Peyer's patch (tissue), 4 donors: Measurements from ENCODE around the gene PRDM12.

Experiments
- CTCF ChIP-seq, 6 experiments: fragments of 450-650 bp in 4 of 6; fragments of 200-600 bp in 2 of 6; sonication (generic) in 1 of 6; IDR thresholded peaks; one replicate each; pipeline ENCODE4 v1.5.1; 2017 to 2019; ENCODE audit warnings: antibody characterized with exemption in 6 of 6, mild to moderate bottlenecking in 3 of 6, moderate library complexity in 1 of 6
- POLR2A ChIP-seq, 2 donors: fragments of 450-650 bp; IDR thresholded peaks; one replicate each; pipeline ENCODE4 v1.5.1; 2017; ENCODE audit warnings: antibody characterized with exemption in 2 of 2, mild to moderate bottlenecking in 2 of 2, moderate library complexity in 2 of 2

GRCh38 chr9:130670644-130671043 lies 6.2 kb downstream of the PRDM12 start:
- no peak for TF ChIP-seq POLR2A (IDR thresholded peaks at IDR 0.05)
- no peak for TF ChIP-seq CTCF (IDR thresholded peaks at IDR 0.05)
